ENCODE data around the gene CSMD2. TPM values are rescaled to one million over a fixed set of nuclear protein-coding genes. Genes with fewer than 3 reads are reported as not detected.

Gene CSMD2
- total RNA-seq, 4 donors from 2014 or later = 0.09 to 0.20 TPM; not detected in 2

DNA sequence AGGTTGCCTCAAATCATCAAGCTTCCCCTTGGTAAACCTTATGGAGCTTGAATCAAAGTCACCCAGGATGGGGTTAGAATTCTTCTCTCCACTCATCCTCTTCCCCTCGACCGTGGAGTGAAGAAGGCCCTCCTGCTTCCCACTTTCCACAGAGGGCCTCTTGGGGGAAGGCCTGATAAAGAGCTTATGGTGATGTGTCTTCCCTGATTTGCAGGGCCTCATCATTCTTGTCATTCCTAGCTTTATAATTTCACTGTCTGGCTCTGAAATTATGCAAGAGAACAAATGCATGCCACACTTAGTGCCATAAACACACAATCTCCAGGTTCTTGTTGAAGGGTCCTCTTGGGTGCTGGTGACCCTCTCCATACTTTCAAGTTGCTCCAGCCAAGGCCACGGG lies 199.9 kb downstream of the CSMD2 start:
- DNase-seq (no peak), ATAC-seq (no peak)
- Histone ChIP-seq H3K27me3 (no peaks in the 10 kb centered on the region), H3K4me3 (no peak overlapping the region), H3K36me3 (no peaks in the 10 kb centered on the region), H3K9me3 (no peaks in the 10 kb centered on the region), H3K4me1 (no peaks in the 10 kb centered on the region), H3K27ac (no peak overlapping the region)
- no peak for TF ChIP-seq POLR2A (IDR thresholded peaks at IDR 0.05)
- intact Hi-C loops (cut with DNase I; ENCODE audit: low total_unique reads) = no loop called here
- in situ Hi-C loops (cut with MboI; ENCODE audit: low sequenced_read_pairs in 4 of 4) = no loop called here

DNA sequence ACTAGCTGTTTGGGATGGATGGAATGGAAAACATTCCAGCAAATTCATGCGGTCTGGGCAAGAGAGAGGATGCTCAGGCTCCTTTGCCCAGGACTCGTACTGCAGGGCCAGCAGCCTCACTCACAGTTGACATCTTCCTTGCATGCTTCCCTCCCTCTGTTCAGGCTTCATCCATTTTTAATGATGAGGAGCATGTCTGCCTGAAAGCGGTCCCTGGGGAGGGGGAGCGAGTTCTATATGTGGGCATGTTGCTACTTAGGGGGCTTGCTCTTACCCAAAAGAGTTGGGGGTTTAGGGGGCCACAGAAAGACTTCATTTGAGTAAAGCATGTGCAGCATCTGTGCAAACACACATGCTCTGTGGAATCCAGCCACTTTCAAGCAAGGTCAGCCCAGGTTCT lies 203.0 kb downstream of the CSMD2 start:
- Histone ChIP-seq H3K27me3 (no peaks in the 10 kb centered on the region), H3K9me3 (no peaks in the 10 kb centered on the region), H3K36me3 (no peaks in the 10 kb centered on the region), H3K27ac (no peak overlapping the region), H3K4me1 (no peaks in the 10 kb centered on the region), H3K4me3 (no peak overlapping the region)
- TF ChIP-seq CTCF (IDR thresholded peaks at IDR 0.05 in 4 of 5, conservative IDR thresholded peaks at IDR 0.05 in 1 of 5) (no peak), POLR2A (IDR thresholded peaks at IDR 0.05) (no peak)
- intact Hi-C loops (cut with DNase I; ENCODE audit: low total_unique reads) (no loop called here), in situ Hi-C loops (cut with MboI; ENCODE audit: low sequenced_read_pairs in 4 of 4) (no loop called here)
- no peak for ATAC-seq
- DNase-seq = no peak

GRCh38 chr1:33960188-33960895 lies 204.7 kb downstream of the CSMD2 start:
- DNase-seq (no peak), ATAC-seq (no peak)
- no peak for TF ChIP-seq POLR2A (IDR thresholded peaks at IDR 0.05)
- no peak for TF ChIP-seq CTCF (IDR thresholded peaks at IDR 0.05 in 4 of 5, conservative IDR thresholded peaks at IDR 0.05 in 1 of 5)
- in situ Hi-C loops (cut with MboI; ENCODE audit: low sequenced_read_pairs in 4 of 4) = no loop called here
- H3K36me3 ChIP-seq = no peaks in the 10 kb centered on the region
- H3K27me3 ChIP-seq = no peaks in the 10 kb centered on the region
- H3K27ac ChIP-seq = no peak overlapping the region
- H3K9me3 ChIP-seq = no peaks in the 10 kb centered on the region
- no peaks in the 10 kb centered on the region for H3K4me1 ChIP-seq
- intact Hi-C loops (cut with DNase I; ENCODE audit: low total_unique reads) = no loop called here
- H3K4me3 ChIP-seq = no peak overlapping the region

DNA sequence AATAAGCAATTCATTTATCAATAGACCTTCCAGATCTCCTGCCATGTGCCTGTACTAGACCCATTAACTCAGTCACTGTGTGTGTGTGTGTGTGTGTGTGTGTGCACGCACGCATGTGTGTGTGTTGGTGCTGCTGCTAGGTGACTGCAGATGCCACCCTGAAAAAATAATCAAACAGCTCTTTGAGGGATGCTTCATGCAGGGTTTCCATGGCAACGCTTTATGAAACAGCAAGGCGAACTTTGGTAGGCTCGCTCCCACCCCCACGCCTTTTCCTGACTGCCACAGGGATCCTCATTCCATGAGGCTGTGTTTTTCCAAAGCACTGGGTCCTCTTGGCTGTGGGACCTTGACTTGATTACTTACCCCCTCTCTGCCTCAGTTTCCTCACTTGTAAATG lies 207.2 kb downstream of the CSMD2 start:
- intact Hi-C loops (cut with DNase I; ENCODE audit: low total_unique reads) = no loop called here
- H3K36me3 ChIP-seq = no peaks in the 10 kb centered on the region

DNA sequence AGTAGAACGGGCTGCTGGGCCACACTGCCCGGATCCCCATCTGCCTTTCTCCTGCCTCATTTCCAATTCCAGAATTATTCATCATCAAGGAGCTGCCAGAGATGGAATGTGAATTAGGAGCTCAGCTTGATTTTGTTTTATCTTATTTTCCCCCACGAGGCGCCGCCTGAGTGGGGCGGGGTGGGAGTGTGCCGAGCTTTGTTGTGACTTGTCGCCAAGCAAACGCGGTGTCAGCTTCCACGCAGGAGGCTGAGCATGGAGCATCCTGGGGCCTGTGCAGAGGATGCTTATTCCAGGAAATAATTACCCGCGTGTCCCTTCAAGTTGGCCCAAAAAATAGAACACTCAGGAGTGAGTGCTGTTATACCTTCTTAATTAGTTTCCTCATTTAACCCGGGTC lies 209.9 kb downstream of the CSMD2 start:
- no peaks in the 10 kb centered on the region for H3K9me3 ChIP-seq
- in situ Hi-C loops (cut with MboI; ENCODE audit: low sequenced_read_pairs in 4 of 4) = no loop called here
- H3K27ac ChIP-seq = no peak overlapping the region
- no peaks in the 10 kb centered on the region for H3K36me3 ChIP-seq
- H3K4me3 ChIP-seq = no peak overlapping the region
- no peak for TF ChIP-seq POLR2A (IDR thresholded peaks at IDR 0.05)
- no peak for TF ChIP-seq CTCF (IDR thresholded peaks at IDR 0.05 in 4 of 5, conservative IDR thresholded peaks at IDR 0.05 in 1 of 5)
- intact Hi-C loops (cut with DNase I; ENCODE audit: low total_unique reads) = no loop called here
- H3K4me1 ChIP-seq = no peaks in the 10 kb centered on the region
- DNase-seq (no peak), ATAC-seq (no peak)
- no peaks in the 10 kb centered on the region for H3K27me3 ChIP-seq

More for the DNA sequence above, 207.2 kb downstream of the CSMD2 start:
- Histone ChIP-seq H3K9me3 (no peaks in the 10 kb centered on the region), H3K4me1 (no peaks in the 10 kb centered on the region), H3K4me3 (no peak overlapping the region), H3K27me3 (no peaks in the 10 kb centered on the region), H3K27ac (no peak overlapping the region)
- no peak for DNase-seq
- TF ChIP-seq POLR2A (IDR thresholded peaks at IDR 0.05) = no peak
- TF ChIP-seq CTCF (IDR thresholded peaks at IDR 0.05 in 4 of 5, conservative IDR thresholded peaks at IDR 0.05 in 1 of 5) = no peak
- ATAC-seq = no peak
- in situ Hi-C loops (cut with MboI; ENCODE audit: low sequenced_read_pairs in 4 of 4) = no loop called here

All from gastrocnemius medialis (tissue), 4 donors.